Neutrophil (primary cell): Measurements from ENCODE around the gene DNAJA1.

Experiments
- H3K27ac ChIP-seq: fragments of 200-600 bp; sonication (generic); 2 replicates; pipeline ENCODE4 v1.5.1; 2016; ENCODE audit warnings: mild to moderate bottlenecking, moderate library complexity
- H3K27me3 ChIP-seq: fragments of 200-600 bp; sonication (generic); 2 replicates; pipeline ENCODE4 v1.6.0; 2016; ENCODE audit warnings: mild to moderate bottlenecking
- H3K36me3 ChIP-seq: fragments of 200-600 bp; sonication (generic); 2 replicates; pipeline ENCODE4 v1.5.1; 2017
- H3K4me1 ChIP-seq, 2 experiments: fragments of 200-600 bp in 1 of 2; sonication (generic) in 1 of 2; 1 replicate in 1 of 2; 2 replicates in 1 of 2; pipeline versions ENCODE4 v1.5.1 to v1.6.1; 2013 to 2016; ENCODE audit warnings: low read depth in 1 of 2, low read length in 1 of 2, mild to moderate bottlenecking in 1 of 2, moderate library complexity in 1 of 2; ENCODE audit not compliant: control insufficient read depth in 1 of 2, insufficient read depth in 1 of 2
- H3K4me3 ChIP-seq, 2 experiments: fragments of 200-600 bp in 1 of 2; sonication (generic) in 1 of 2; 1 replicate in 1 of 2; 2 replicates in 1 of 2; pipeline ENCODE4 v1.5.1; 2013 to 2016; ENCODE audit warnings: low read depth in 1 of 2, low read length in 1 of 2, mild to moderate bottlenecking in 1 of 2, moderate library complexity in 1 of 2
- H3K9me3 ChIP-seq: fragments of 200-600 bp; sonication (generic); 2 replicates; pipeline ENCODE4 v1.5.1; 2016
- CTCF ChIP-seq: fragments of 200-600 bp; sonication (generic); IDR thresholded peaks from 2 replicates; pipeline ENCODE4 v1.5.1; 2016; ENCODE audit warnings: antibody characterized with exemption

The DNAJA1 gene

GRCh38 chr9:33013962-33014664 is 11.0 kb upstream of the DNAJA1 start:
- H3K4me3 ChIP-seq, result no peak overlapping the region
- TF ChIP-seq CTCF, result no peak
- no peaks in the 10 kb centered on the region for H3K36me3 ChIP-seq
- no peaks in the 10 kb centered on the region for H3K9me3 ChIP-seq
- H3K27me3 ChIP-seq, result no peaks in the 10 kb centered on the region
- H3K4me1 ChIP-seq, result peaks cover 0 to 4% of the 10 kb centered on the region in 2 experiments
- H3K27ac ChIP-seq, result no peak overlapping the region

- no peak for TF ChIP-seq CTCF
- Histone ChIP-seq H3K9me3 (no peaks in the 10 kb centered on the region), H3K36me3 (no peaks in the 10 kb centered on the region), H3K4me3 (no peak overlapping the region), H3K27me3 (no peaks in the 10 kb centered on the region), H3K27ac (no peak overlapping the region), H3K4me1 (peaks cover 0 to 4% of the 10 kb centered on the region in 2 experiments)
Measured at GRCh38 chr9:33014665-33015014, 10.4 kb upstream of the DNAJA1 start.

GRCh38 chr9:33017283-33018041 is 7.6 kb upstream of the DNAJA1 start:
- Histone ChIP-seq H3K4me3 (no peak overlapping the region), H3K9me3 (no peaks in the 10 kb centered on the region), H3K27me3 (no peaks in the 10 kb centered on the region), H3K36me3 (no peaks in the 10 kb centered on the region), H3K27ac (no peak overlapping the region), H3K4me1 (no peaks in the 10 kb centered on the region)
- no peak for TF ChIP-seq CTCF

GRCh38 chr9:33019797-33020196 is 5.3 kb upstream of the DNAJA1 start:
- Histone ChIP-seq H3K4me1 (peaks cover 10 to 11% of the 10 kb centered on the region in 2 experiments), H3K27ac (no peak overlapping the region), H3K4me3 (no peak overlapping the region), H3K27me3 (no peaks in the 10 kb centered on the region), H3K36me3 (no peaks in the 10 kb centered on the region), H3K9me3 (no peaks in the 10 kb centered on the region)
- TF ChIP-seq CTCF, result no peak

- peaks cover 23 to 27% of the 10 kb centered on the region in 2 experiments for H3K4me1 ChIP-seq
- no peak for TF ChIP-seq CTCF
- H3K27ac ChIP-seq, result no peak overlapping the region
- no peak overlapping the region for H3K4me3 ChIP-seq
- H3K9me3 ChIP-seq, result no peaks in the 10 kb centered on the region
- peaks cover 9% of the 10 kb centered on the region for H3K36me3 ChIP-seq
- H3K27me3 ChIP-seq, result no peaks in the 10 kb centered on the region
Measured at GRCh38 chr9:33022303-33022702, 2.8 kb upstream of the DNAJA1 start.
